Adipose tissue (tissue), 3 donors: ENCODE measurements around the gene DNAH2. TPM values are rescaled to one million over a fixed set of nuclear protein-coding genes. Genes with fewer than 3 reads are reported as not detected.
"Not testable (repeated sequence)": the region's sequence is repeated elsewhere in the genome, so short reads cannot be mapped to it uniquely, and the experiment has no call there.

Source experiments
- H3K27ac ChIP-seq: one replicate; pipeline ENCODE4 v1.5.1; 2013; ENCODE audit warnings: low read depth, low read length
- WGBS, 3 donors: extraction: QIAGEN DNeasy Blood & Tissue Kit; methylation state at CpG; one replicate each; pipeline ENCODE4 v1.1.7; 2013; 5-methylcytosine and 5-hydroxymethylcytosine counted together
- polyA plus RNA-seq, 3 donors: library from polyadenylated mRNA; stranded (reverse); fragments of 200-250 nt; gene quantifications; one replicate each; pipeline ENCODE4 v1.2.3, GENCODE V29; 2013
- donor health status: healthy with polysubstance abuse.
- donor health status: Bipolar disorder and iron deficiency.
- donor health status: healthy.

The DNAH2 gene
- polyA plus RNA-seq, 3 donors, result 0.03 to 0.79 (median 0.19) TPM

- not testable (repeated sequence) for H3K27ac ChIP-seq
- WGBS, 3 donors, result 78 to 90% (median 81%) methylated on average over 5 of the region's 5 CpGs
Measured at GRCh38 chr17:7864384-7864783, 146.8 kb downstream of the DNAH2 start.

GRCh38 chr17:7864995-7865650 lies 147.6 kb downstream of the DNAH2 start:
- WGBS, 3 donors, result 89 to 95% (median 92%) methylated on average over 5 of the region's 5 CpGs
- H3K27ac ChIP-seq, result no peak overlapping the region

DNA sequence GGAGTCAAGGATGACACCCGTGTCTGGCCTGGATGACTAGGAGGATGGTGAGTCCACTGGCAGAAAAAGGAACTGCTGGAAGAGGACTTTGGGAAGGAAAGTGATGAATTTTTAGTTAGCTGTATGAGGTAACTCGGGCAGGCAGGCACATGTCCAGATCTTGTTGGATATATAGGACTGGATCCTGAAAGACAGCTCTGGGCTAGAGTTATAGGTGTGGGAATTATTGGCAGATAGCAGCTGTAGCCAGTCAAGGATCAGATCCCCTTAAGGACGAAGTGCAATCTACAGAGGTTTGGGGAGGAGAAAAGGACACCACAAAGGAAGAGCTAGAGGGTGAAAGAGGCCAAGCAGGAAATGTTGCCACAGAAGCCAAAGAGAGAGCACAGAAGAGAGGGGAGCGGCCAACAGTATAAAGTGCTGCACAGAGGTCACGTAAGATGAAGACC lies 150.4 kb downstream of the DNAH2 start:
- WGBS, 3 donors, result 45 to 65% (median 61%) methylated on average over 5 of the region's 5 CpGs
- H3K27ac ChIP-seq, result no peak overlapping the region

DNA sequence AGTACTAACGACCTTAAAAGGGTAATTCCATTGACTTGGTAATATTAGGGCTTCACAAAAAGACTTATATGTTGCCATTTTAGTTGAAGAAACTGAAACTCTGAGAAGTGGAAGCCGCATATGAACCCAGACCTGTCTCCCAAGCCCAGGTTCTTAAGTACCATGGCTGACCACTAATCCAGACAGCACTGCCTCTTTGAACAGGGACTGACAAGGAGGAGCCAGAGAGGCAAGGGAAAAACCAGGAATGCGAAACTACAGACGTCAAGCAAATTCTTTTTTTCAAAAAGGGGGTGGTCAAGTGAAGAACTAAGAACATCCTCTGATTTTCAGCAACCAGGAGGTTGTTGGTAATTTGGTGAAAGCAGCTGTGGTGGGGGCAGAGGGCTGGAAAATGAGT lies 155.5 kb downstream of the DNAH2 start:
- WGBS, 3 donors, result 76 to 79% (median 77%) methylated on average over 4 of the region's 4 CpGs
- no peak overlapping the region for H3K27ac ChIP-seq

DNA sequence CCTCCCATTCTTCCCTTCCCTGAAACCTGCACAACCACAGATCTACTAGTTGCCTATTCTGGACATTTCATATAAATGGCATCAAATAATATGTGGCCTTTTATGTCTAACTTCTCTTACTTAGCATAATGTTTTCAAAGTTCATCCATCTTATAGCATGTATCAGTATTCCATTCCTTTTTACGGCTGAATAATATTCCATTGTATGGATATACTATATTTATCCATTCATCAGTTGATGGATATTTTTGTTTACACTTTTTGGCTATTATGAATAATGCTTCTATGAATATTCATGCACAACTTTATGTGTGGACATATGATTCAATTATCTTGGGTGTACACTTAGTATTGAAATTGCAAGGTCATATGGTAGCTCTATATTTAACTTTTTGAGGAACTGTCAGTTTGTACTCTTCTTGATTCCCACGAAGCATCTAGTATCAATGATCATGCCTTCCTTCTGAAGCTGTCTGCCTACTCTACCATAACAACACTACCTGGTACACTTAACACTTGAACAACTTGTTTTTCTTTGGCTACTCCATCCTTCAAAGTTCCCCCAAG lies 158.3 kb downstream of the DNAH2 start:
- H3K27ac ChIP-seq, result no peak overlapping the region
- WGBS, 3 donors, result 74 to 85% (median 78%) methylated on average over 2 of the region's 2 CpGs

DNA sequence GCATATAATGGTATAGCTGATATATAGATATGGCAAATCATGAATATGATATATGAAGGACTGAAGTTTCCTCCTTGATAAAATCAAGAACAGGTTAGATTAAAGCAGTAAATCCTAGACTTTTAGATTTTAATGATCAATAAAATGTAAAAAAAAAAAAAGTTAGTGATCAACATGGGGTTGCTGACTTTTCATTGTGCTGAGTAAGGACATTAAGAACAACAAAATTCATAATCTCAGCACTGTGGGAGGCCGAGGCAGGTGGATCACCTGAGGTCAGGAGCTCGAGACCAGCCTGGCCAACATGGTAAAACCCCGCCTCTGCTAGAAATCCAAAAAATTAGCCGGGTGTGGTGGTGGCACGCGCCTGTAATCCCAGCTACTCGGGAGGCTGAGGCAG lies 160.7 kb downstream of the DNAH2 start:
- 79 to 94% (median 92%) methylated on average over 7 of the region's 7 CpGs for WGBS, 3 donors
- no peak overlapping the region for H3K27ac ChIP-seq

- no peak overlapping the region for H3K27ac ChIP-seq
- WGBS, 3 donors, result 49 to 85% (median 78%) methylated on average over 3 of the region's 3 CpGs
Measured at GRCh38 chr17:7880076-7880868, 162.7 kb downstream of the DNAH2 start.

DNA sequence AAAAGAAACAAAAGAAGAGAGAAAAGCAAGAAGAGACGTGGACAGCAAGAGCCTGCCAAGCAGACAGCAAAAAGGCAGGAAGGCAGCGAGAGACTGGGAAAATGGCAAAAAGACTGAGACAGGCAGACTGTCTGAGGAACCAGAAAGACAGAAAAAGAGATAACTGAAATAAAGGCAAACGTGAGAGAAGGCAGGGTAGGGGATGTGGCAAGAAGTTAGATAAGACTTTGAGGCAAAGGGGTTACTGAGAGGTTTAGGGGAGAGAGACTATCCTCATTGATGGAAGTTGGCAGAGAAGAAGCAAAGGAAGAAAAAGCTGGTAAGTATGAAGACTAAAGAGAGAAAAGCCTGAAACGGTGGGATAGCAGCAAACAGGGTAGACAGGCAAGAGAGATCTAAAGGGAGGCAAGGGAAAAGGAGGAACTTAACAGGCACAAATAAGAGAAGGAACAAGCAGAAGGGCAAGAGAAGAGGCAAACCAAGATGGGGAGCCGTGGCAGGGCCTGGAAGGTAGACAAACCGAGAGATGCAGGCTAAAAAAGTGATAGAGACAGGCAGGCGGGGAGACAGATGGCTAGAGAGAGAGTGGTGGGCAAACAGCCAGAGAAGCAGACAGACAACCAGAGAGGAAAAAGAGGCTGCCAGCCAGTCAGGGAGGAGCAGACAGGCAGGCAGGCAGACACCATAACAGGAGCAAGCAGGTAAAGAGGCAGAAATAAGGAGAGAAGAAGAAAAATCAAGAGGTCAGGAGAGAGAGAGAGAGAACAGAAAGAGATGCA lies 163.9 kb downstream of the DNAH2 start:
- no peak overlapping the region for H3K27ac ChIP-seq

DNA sequence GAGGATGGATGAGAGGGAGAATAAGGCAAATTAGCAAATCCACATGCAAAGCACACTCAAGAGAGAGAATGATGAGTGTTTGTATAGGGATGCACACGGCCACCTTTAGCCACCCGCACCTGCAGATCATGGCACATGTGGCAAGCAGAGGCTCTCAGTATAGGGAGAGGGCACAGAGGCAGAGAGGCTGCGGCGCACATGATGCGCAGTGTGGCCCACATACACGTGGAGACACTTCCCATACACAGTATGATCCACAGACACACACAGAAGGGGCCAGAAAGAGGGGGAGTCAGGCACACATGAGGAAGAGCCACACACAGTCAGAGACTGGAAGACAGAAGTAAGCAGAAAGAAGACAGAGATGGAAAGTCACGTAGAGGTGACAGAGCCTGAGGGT lies 164.5 kb downstream of the DNAH2 start:
- WGBS, 3 donors, result 70 to 72% (median 70%) methylated on average over 7 of the region's 7 CpGs
- no peak overlapping the region for H3K27ac ChIP-seq

More for the DNA sequence above, 163.9 kb downstream of the DNAH2 start:
- 50 to 58% (median 52%) methylated on average over 7 of the region's 7 CpGs for WGBS, 3 donors

- H3K27ac ChIP-seq, result no peak overlapping the region
- WGBS, 3 donors, result 78 to 87% (median 79%) methylated on average over 3 of the region's 3 CpGs
Measured at GRCh38 chr17:7882629-7883028, 165.1 kb downstream of the DNAH2 start.

Other genes starting within 250 kb of the DNAH2 start
- 10 to 100 TPM; 17.4 to 45.0 (median 32.9) TPM for gene ZBTB4, start 238.1 kb upstream of the DNAH2 start, polyA plus RNA-seq
- not detected for gene SLC35G6, start 236.3 kb upstream of the DNAH2 start, polyA plus RNA-seq
- 10 to 100 TPM; 20.9 to 35.4 (median 24.6) TPM for gene POLR2A, start 233.4 kb upstream of the DNAH2 start, polyA plus RNA-seq
- 100 to 1,000 TPM in 1 of 3 donors, 10 to 100 TPM in 2; 19.6 to 100 (median 49.9) TPM for gene TNFSF12, start 168.7 kb upstream of the DNAH2 start, polyA plus RNA-seq
- 10 to 100 TPM; 19.3 to 42.6 (median 26.5) TPM for gene TNFSF13, start 159.0 kb upstream of the DNAH2 start, polyA plus RNA-seq
- 10 to 100 TPM; 25.1 to 52.1 (median 43.0) TPM for gene SENP3, start 155.8 kb upstream of the DNAH2 start, polyA plus RNA-seq
- 100 to 1,000 TPM in 1 of 3 donors, 10 to 100 TPM in 2; 19.4 to 111 (median 99.0) TPM for gene CD68, start 138.1 kb upstream of the DNAH2 start, polyA plus RNA-seq
- 10 to 100 TPM; 31.7 to 72.2 (median 50.2) TPM for gene MPDU1, start 133.9 kb upstream of the DNAH2 start, polyA plus RNA-seq
- gene SOX15, start 127.7 kb upstream of the DNAH2 start, polyA plus RNA-seq, result 1 to 10 TPM in 1 of 3 donors, under 1 TPM in 2; 0.21 to 2.7 (median 0.46) TPM
- 10 to 100 TPM; 14.7 to 29.9 (median 23.3) TPM for gene FXR2, start 102.8 kb upstream of the DNAH2 start, polyA plus RNA-seq
- gene SAT2, start 89.9 kb upstream of the DNAH2 start, polyA plus RNA-seq, result 100 to 1,000 TPM in 2 of 3 donors, 10 to 100 TPM in 1; 93.7 to 142 (median 130) TPM
- gene SHBG, start 87.6 kb upstream of the DNAH2 start, polyA plus RNA-seq, result under 1 TPM; 0.32 to 0.67 (median 0.45) TPM
- 1 to 10 TPM in 2 of 3 donors, under 1 TPM in 1; 0.51 to 2.2 (median 1.5) TPM for gene ATP1B2, start 66.8 kb upstream of the DNAH2 start, polyA plus RNA-seq
- gene TP53, start 30.3 kb upstream of the DNAH2 start, polyA plus RNA-seq, result 10 to 100 TPM; 13.5 to 17.8 (median 16.6) TPM
- 1 to 10 TPM; 2.8 to 5.6 (median 5.0) TPM for gene WRAP53, start 29.3 kb upstream of the DNAH2 start, polyA plus RNA-seq
- gene EFNB3, start 12.5 kb upstream of the DNAH2 start, polyA plus RNA-seq, result 1 to 10 TPM in 1 of 3 donors, under 1 TPM in 2; 0.54 to 1.1 (median 0.89) TPM
- gene KDM6B, start 116.5 kb downstream of the DNAH2 start, polyA plus RNA-seq, result 10 to 100 TPM in 2 of 3 donors, 1 to 10 TPM in 1; 4.6 to 44.6 (median 21.6) TPM
- 10 to 100 TPM; 10.4 to 85.7 (median 77.4) TPM for gene TMEM88, start 137.3 kb downstream of the DNAH2 start, polyA plus RNA-seq
- 100 to 1,000 TPM in 2 of 3 donors, 10 to 100 TPM in 1; 69.0 to 191 (median 132) TPM for gene NAA38, start 139.8 kb downstream of the DNAH2 start, polyA plus RNA-seq
- gene CYB5D1, start 140.3 kb downstream of the DNAH2 start, polyA plus RNA-seq, result 10 to 100 TPM in 2 of 3 donors, 1 to 10 TPM in 1; 8.9 to 15.4 (median 11.2) TPM
- 100 to 1,000 TPM in 1 of 3 donors, 10 to 100 TPM in 2; 38.4 to 169 (median 39.4) TPM for gene CHD3, start 171.0 kb downstream of the DNAH2 start, polyA plus RNA-seq
- gene RNF227, start 198.5 kb downstream of the DNAH2 start, polyA plus RNA-seq, result 1 to 10 TPM; 1.9 to 2.2 (median 2.0) TPM
- 1 to 10 TPM in 2 of 3 donors, under 1 TPM in 1; 0.77 to 1.9 (median 1.7) TPM for gene KCNAB3, start 212.1 kb downstream of the DNAH2 start, polyA plus RNA-seq
- 100 to 1,000 TPM in 1 of 3 donors, 10 to 100 TPM in 2; 51.1 to 132 (median 89.0) TPM for gene TRAPPC1, start 214.2 kb downstream of the DNAH2 start, polyA plus RNA-seq
- gene CNTROB, start 214.5 kb downstream of the DNAH2 start, polyA plus RNA-seq, result 10 to 100 TPM; 10.8 to 28.0 (median 15.7) TPM